HepG2 (cell line): Measurements from ENCODE around the gene PET100. TPM values are rescaled to one million over a fixed set of nuclear protein-coding genes. Genes with fewer than 3 reads are reported as not detected.

Source experiments
- ATAD3A ChIP-seq: sonication (generic); formaldehyde crosslinking; IDR thresholded peaks from 2 replicates; pipeline ENCODE4 v1.4.0; 2020; ENCODE audit warnings: missing genetic modification reagents
- ELF4 ChIP-seq: sonication (generic); formaldehyde crosslinking; IDR thresholded peaks from 2 replicates; pipeline ENCODE4 v1.5.0; 2020; ENCODE audit warnings: missing genetic modification reagents, mild to moderate bottlenecking, moderate library complexity, borderline replicate concordance
- ETV5 ChIP-seq: IDR thresholded peaks from 2 replicates; pipeline ENCODE4 v1.6.1; 2018; ENCODE audit warnings: missing biosample characterization, missing genetic modification reagents, inconsistent platforms, borderline replicate concordance
- GZF1 ChIP-seq: sonication (generic); formaldehyde crosslinking; IDR thresholded peaks from 2 replicates; pipeline ENCODE4 v1.5.1; 2020; ENCODE audit warnings: mild to moderate bottlenecking, missing genetic modification reagents
- HNF4A ChIP-seq: sonication (generic); formaldehyde crosslinking; IDR thresholded peaks from 2 replicates; pipeline ENCODE4 v1.4.0; 2020; ENCODE audit warnings: missing genetic modification reagents
- ISL2 ChIP-seq: sonication (generic); formaldehyde crosslinking; IDR thresholded peaks from 2 replicates; pipeline ENCODE4 v1.5.0; 2020; ENCODE audit warnings: missing genetic modification reagents
- REL ChIP-seq: sonication (generic); formaldehyde crosslinking; conservative IDR thresholded peaks from 2 replicates; pipeline ENCODE4 v1.8.0; 2022; ENCODE audit warnings: mild to moderate bottlenecking, missing genetic modification reagents, moderate library complexity
- SIN3B ChIP-seq: fragments of 150-350 bp; IDR thresholded peaks from 2 replicates; pipeline ENCODE4 v1.6.1; 2014; ENCODE audit warnings: low read length
- ZBTB21 ChIP-seq: sonication (generic); formaldehyde crosslinking; IDR thresholded peaks from 2 replicates; pipeline ENCODE4 v1.4.0; 2020; ENCODE audit warnings: missing genetic modification reagents
- ZBTB7B ChIP-seq: sonication (generic); formaldehyde crosslinking; IDR thresholded peaks from 2 replicates; pipeline ENCODE4 v1.4.0; 2020; ENCODE audit warnings: missing genetic modification reagents
- ZFX ChIP-seq: sonication (generic); formaldehyde crosslinking; IDR thresholded peaks from 2 replicates; pipeline ENCODE4 v1.4.0; 2020; ENCODE audit warnings: mild to moderate bottlenecking, low read depth, missing genetic modification reagents, moderate library complexity
- ZNF326 ChIP-seq: sonication (generic); formaldehyde crosslinking; IDR thresholded peaks from 2 replicates; pipeline ENCODE4 v1.4.0; 2020; ENCODE audit warnings: missing genetic modification reagents, borderline replicate concordance
- ZNF33A ChIP-seq: sonication (generic); formaldehyde crosslinking; IDR thresholded peaks from 2 replicates; pipeline ENCODE4 v1.5.1; 2020; ENCODE audit warnings: missing genetic modification reagents, mild to moderate bottlenecking, moderate library complexity, borderline replicate concordance
- ZNF44 ChIP-seq: sonication (generic); formaldehyde crosslinking; IDR thresholded peaks from 2 replicates; pipeline ENCODE4 v1.5.1; 2020; ENCODE audit warnings: mild to moderate bottlenecking, missing genetic modification reagents
- ZNF766 ChIP-seq: sonication (generic); formaldehyde crosslinking; IDR thresholded peaks from 2 replicates; pipeline ENCODE4 v1.5.0; 2020; ENCODE audit warnings: missing genetic modification reagents, borderline replicate concordance
- ZNF839 ChIP-seq: sonication (generic); formaldehyde crosslinking; IDR thresholded peaks from 2 replicates; pipeline ENCODE4 v1.4.0; 2020; ENCODE audit warnings: missing genetic modification reagents, mild to moderate bottlenecking, borderline replicate concordance
- polyA plus RNA-seq, 8 experiments: library from polyadenylated mRNA; depleted of rRNA in 3 of 8; stranded (reverse) in 7 of 8; unstranded in 1 of 8; fragments of >200 nt; fragmentation: Illumina TruSeq in 4 of 8; extraction: Trizol in 4 of 8; gene quantifications; 2 replicates each; pipeline versions ENCODE4 v1.2.1 to v1.2.3, GENCODE V29; 2011 to 2016; ENCODE audit warnings: low read depth in 4 of 8, missing spikeins in 1 of 8, mixed read lengths in 1 of 8; ENCODE audit not compliant: insufficient read depth in 1 of 8
- total RNA-seq, 5 experiments: library from RNA; depleted of rRNA; stranded (reverse); fragments of >200 nt; fragmentation: Illumina TruSeq; extraction: Trizol; gene quantifications; 2 replicates each; pipeline ENCODE4 v1.2.3, GENCODE V29; 2016; ENCODE audit warnings: low read depth in 1 of 5
- TF ChIP-seq, protein P1 (sequence below): sonication (generic); formaldehyde crosslinking; IDR thresholded peaks from 2 replicates; pipeline ENCODE4 v1.4.0; 2020; ENCODE audit warnings: missing genetic modification reagents, borderline replicate concordance
- TF ChIP-seq, protein P2 (sequence below): sonication (generic); formaldehyde crosslinking; IDR thresholded peaks from 2 replicates; pipeline ENCODE4 v1.8.1; 2023; ENCODE audit warnings: missing genetic modification reagents, mild to moderate bottlenecking, borderline replicate concordance
- TF ChIP-seq, protein P3 (sequence below): sonication (generic); formaldehyde crosslinking; IDR thresholded peaks from 2 replicates; pipeline ENCODE4 v1.5.0; 2020; ENCODE audit warnings: mild to moderate bottlenecking, missing genetic modification reagents
- TF ChIP-seq, protein P4 (sequence below): sonication (generic); formaldehyde crosslinking; IDR thresholded peaks from 2 replicates; pipeline ENCODE4 v1.4.0; 2020; ENCODE audit warnings: missing genetic modification reagents

The PET100 gene
- total and polyA plus RNA-seq, 2 of the 13 experiments (the other 11 are each of a cell fraction or from before 2014, with no cell fraction given) = 22.3 to 66.5 TPM

DNA sequence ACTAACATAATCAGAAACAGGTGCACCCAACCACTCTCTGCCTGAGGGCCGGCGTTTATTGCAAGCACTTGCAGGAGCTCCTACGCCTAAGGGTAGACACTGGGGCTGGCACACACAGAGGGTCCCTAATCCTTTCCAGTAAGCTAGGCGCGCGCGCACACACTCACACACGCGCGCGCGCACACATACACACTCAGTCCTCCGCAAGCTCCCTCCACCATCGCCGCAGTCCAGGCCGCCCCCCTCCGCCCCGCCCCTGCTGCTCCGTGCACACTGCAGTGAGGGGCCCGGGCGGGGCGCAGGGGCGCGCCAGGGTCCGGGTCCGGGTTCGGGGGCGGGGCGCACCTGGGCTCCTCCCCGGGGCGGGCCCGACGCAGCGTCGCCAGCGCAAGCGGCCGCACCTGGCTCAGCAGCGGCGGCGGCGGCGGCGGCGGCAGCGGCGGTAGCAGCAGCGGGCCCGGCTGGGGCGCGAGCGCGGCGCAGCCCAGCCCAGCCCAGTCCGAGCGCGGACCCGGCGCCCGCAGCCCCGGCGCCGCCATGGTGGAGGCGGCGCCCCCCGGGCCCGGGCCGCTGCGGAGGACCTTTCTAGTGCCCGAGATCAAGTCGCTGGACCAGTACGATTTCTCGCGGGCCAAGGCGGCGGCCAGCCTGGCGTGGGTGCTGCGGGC is 34.0 kb upstream of the PET100 start, which contains the start of gene CAMSAP3 (continued):
- peak; percentile 40; the same call in 1 of the 2 replicates for TF ChIP-seq ZFX (CRISPR knock-in tag)
- no peak for TF ChIP-seq ZNF766 (CRISPR knock-in tag)
- no peak for TF ChIP-seq ISL2
- TF ChIP-seq, protein P1, sequence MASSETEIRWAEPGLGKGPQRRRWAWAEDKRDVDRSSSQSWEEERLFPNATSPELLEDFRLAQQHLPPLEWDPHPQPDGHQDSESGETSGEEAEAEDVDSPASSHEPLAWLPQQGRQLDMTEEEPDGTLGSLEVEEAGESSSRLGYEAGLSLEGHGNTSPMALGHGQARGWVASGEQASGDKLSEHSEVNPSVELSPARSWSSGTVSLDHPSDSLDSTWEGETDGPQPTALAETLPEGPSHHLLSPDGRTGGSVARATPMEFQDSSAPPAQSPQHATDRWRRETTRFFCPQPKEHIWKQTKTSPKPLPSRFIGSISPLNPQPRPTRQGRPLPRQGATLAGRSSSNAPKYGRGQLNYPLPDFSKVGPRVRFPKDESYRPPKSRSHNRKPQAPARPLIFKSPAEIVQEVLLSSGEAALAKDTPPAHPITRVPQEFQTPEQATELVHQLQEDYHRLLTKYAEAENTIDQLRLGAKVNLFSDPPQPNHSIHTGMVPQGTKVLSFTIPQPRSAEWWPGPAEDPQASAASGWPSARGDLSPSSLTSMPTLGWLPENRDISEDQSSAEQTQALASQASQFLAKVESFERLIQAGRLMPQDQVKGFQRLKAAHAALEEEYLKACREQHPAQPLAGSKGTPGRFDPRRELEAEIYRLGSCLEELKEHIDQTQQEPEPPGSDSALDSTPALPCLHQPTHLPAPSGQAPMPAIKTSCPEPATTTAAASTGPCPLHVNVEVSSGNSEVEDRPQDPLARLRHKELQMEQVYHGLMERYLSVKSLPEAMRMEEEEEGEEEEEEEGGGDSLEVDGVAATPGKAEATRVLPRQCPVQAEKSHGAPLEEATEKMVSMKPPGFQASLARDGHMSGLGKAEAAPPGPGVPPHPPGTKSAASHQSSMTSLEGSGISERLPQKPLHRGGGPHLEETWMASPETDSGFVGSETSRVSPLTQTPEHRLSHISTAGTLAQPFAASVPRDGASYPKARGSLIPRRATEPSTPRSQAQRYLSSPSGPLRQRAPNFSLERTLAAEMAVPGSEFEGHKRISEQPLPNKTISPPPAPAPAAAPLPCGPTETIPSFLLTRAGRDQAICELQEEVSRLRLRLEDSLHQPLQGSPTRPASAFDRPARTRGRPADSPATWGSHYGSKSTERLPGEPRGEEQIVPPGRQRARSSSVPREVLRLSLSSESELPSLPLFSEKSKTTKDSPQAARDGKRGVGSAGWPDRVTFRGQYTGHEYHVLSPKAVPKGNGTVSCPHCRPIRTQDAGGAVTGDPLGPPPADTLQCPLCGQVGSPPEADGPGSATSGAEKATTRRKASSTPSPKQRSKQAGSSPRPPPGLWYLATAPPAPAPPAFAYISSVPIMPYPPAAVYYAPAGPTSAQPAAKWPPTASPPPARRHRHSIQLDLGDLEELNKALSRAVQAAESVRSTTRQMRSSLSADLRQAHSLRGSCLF (CRISPR knock-in tag) = no peak
- TF ChIP-seq, protein P2, sequence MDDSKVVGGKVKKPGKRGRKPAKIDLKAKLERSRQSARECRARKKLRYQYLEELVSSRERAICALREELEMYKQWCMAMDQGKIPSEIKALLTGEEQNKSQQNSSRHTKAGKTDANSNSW (CRISPR knock-in tag) = no peak
- TF ChIP-seq ZNF33A = no peak
- TF ChIP-seq ATAD3A (CRISPR knock-in tag) = no peak
- no peak for TF ChIP-seq SIN3B
- TF ChIP-seq GZF1 (CRISPR knock-in tag) = no peak
- TF ChIP-seq ETV5 (CRISPR knock-in tag) = 0 out of 2 replicates have a peak, but pooled peaks have one; percentile 9
- TF ChIP-seq ZNF44 (CRISPR knock-in tag) = no peak
- no peak for TF ChIP-seq REL (CRISPR knock-in tag)
- no peak for TF ChIP-seq ZBTB21 (CRISPR knock-in tag)
- TF ChIP-seq, protein P3, sequence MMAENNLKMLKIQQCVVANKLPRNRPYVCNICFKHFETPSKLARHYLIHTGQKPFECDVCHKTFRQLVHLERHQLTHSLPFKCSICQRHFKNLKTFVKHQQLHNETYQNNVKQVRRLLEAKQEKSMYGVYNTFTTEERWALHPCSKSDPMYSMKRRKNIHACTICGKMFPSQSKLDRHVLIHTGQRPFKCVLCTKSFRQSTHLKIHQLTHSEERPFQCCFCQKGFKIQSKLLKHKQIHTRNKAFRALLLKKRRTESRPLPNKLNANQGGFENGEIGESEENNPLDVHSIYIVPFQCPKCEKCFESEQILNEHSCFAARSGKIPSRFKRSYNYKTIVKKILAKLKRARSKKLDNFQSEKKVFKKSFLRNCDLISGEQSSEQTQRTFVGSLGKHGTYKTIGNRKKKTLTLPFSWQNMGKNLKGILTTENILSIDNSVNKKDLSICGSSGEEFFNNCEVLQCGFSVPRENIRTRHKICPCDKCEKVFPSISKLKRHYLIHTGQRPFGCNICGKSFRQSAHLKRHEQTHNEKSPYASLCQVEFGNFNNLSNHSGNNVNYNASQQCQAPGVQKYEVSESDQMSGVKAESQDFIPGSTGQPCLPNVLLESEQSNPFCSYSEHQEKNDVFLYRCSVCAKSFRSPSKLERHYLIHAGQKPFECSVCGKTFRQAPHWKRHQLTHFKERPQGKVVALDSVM = no peak
- TF ChIP-seq, protein P4, sequence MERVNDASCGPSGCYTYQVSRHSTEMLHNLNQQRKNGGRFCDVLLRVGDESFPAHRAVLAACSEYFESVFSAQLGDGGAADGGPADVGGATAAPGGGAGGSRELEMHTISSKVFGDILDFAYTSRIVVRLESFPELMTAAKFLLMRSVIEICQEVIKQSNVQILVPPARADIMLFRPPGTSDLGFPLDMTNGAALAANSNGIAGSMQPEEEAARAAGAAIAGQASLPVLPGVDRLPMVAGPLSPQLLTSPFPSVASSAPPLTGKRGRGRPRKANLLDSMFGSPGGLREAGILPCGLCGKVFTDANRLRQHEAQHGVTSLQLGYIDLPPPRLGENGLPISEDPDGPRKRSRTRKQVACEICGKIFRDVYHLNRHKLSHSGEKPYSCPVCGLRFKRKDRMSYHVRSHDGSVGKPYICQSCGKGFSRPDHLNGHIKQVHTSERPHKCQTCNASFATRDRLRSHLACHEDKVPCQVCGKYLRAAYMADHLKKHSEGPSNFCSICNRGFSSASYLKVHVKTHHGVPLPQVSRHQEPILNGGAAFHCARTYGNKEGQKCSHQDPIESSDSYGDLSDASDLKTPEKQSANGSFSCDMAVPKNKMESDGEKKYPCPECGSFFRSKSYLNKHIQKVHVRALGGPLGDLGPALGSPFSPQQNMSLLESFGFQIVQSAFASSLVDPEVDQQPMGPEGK (CRISPR knock-in tag) = peak; percentile 88
- no peak for TF ChIP-seq ZNF839 (CRISPR knock-in tag)
- TF ChIP-seq ZBTB7B = 0 out of 2 replicates have a peak, but pooled peaks have one; percentile 47
- TF ChIP-seq ELF4 (CRISPR knock-in tag) = no peak
- TF ChIP-seq ZNF326 = no peak
- no peak for TF ChIP-seq HNF4A (CRISPR knock-in tag)
